Measurements from ENCODE around the gene ABI3.

ABI3 gene

DNA sequence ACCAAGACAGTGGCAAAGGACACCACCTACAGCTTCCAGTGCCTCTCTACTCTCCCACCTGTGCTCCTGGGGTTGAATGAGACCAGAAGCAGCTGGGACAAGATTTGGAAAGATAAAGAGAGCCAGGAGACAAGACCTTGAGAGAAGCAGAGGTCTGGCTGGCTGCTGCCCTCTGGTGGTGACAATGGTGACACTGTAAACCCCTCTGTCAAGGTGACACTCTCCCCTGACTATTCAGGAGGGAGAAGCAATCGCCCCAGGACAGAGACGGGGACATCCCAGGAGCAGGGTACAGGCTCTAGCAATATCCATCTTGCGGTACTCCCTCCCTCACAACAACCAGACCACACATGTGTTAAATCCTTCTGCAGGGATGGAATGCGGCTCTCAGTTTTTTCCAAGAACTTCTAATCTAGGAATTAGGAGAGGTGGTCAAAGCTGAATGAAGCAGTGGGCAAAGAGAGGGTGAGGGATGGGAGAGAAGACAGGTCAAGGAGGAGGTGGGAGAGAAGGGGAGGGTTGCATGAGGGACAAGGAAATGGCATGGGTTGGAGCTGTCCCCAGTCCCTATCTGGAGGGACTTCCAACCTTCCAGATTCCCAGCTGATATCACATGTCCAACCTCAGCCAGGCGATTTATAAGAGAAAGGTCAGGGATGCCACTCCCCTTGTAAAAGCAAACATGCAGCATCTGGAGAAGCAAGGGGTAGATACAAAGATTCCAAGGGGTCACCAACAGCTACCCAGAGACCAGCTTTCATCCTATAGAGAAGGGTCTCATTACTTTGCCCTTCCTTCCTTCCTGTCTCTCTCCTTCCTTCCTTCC lies 17.1 kb downstream of the ABI3 start:
- H3K4me1 ChIP-seq (ENCODE audit: low read length): peaks cover 8% of the 10 kb centered on the region; the same call in 1 of the 2 replicates
- H3K9ac ChIP-seq (ENCODE audit: low read length): no peak overlapping the region
- no peak overlapping the region for H3K4me3 ChIP-seq (ENCODE audit: low read length)
- H3K27ac ChIP-seq (ENCODE audit: low read length): no peak overlapping the region
- H4K20me1 ChIP-seq (ENCODE audit: insufficient read depth, low read length): no peaks in the 10 kb centered on the region
- H3K4me2 ChIP-seq (ENCODE audit: low read length): no peak overlapping the region
- no peak for TF ChIP-seq EZH2phosphoT487 (IDR thresholded peaks at IDR 0.05; ENCODE audit: low read depth)
- TF ChIP-seq, protein P1, sequence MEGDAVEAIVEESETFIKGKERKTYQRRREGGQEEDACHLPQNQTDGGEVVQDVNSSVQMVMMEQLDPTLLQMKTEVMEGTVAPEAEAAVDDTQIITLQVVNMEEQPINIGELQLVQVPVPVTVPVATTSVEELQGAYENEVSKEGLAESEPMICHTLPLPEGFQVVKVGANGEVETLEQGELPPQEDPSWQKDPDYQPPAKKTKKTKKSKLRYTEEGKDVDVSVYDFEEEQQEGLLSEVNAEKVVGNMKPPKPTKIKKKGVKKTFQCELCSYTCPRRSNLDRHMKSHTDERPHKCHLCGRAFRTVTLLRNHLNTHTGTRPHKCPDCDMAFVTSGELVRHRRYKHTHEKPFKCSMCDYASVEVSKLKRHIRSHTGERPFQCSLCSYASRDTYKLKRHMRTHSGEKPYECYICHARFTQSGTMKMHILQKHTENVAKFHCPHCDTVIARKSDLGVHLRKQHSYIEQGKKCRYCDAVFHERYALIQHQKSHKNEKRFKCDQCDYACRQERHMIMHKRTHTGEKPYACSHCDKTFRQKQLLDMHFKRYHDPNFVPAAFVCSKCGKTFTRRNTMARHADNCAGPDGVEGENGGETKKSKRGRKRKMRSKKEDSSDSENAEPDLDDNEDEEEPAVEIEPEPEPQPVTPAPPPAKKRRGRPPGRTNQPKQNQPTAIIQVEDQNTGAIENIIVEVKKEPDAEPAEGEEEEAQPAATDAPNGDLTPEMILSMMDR (IDR thresholded peaks at IDR 0.05; ENCODE audit: low read depth, low read length): peak; percentile 88
- no peaks in the 10 kb centered on the region for H3K9me3 ChIP-seq (ENCODE audit: insufficient read depth, low read length)
- H3K79me2 ChIP-seq (ENCODE audit: low read length): no peaks in the 10 kb centered on the region
- H2AFZ ChIP-seq (ENCODE audit: low read depth, low read length): no peak overlapping the region
- peaks cover 4% of the 10 kb centered on the region for H3K27me3 ChIP-seq (ENCODE audit: low read depth, low read length)
- H3K36me3 ChIP-seq (replicated peaks; ENCODE audit: low read depth, low read length): peaks cover 3% of the 10 kb centered on the region

DNA sequence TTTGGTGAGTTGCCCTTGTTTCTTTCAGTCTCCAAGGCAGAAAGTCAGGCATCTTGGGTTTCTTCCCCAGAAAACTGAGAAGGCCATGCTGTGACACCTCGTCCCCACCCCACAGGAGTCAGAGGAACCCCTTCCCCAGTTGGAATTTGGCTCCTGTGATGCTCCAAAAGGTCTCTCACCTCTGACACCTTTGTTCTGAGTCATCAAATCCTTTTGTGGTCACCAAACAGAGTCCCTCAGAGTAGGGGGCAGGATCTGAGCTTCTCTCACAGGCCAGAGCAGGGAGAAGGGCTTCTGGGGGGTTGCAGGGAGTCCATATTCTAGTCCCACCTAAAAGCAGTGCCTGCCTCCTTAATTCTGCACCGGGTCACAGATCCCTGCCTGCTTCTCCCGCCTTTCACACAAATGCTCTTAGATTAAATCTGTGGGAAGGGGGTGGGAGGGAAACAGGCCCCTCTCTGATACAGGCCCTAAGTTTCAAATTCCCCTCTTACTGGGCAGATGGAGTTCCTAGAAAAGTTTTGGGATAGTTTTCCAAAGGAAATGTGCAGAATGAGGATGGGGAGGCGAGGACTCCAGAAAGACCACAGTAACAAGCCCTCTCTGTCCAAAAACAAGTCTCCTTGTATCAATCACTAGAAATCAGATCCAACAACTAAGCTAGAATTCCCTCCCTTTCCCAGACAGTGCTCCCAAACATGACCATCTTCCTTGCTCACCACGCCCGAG lies 18.7 kb downstream of the ABI3 start:
- no peaks in the 10 kb centered on the region for H3K36me3 ChIP-seq (replicated peaks; ENCODE audit: low read depth, low read length)
- TF ChIP-seq, protein P1 (IDR thresholded peaks at IDR 0.05; ENCODE audit: low read depth, low read length): no peak
- TF ChIP-seq EZH2phosphoT487 (IDR thresholded peaks at IDR 0.05; ENCODE audit: low read depth): no peak
- H3K9ac ChIP-seq (ENCODE audit: low read length): no peak overlapping the region
- H3K4me2 ChIP-seq (ENCODE audit: low read length): no peak overlapping the region
- no peaks in the 10 kb centered on the region for H4K20me1 ChIP-seq (ENCODE audit: insufficient read depth, low read length)
- no peaks in the 10 kb centered on the region for H3K9me3 ChIP-seq (ENCODE audit: insufficient read depth, low read length)
- H2AFZ ChIP-seq (ENCODE audit: low read depth, low read length): no peak overlapping the region
- no peaks in the 10 kb centered on the region for H3K79me2 ChIP-seq (ENCODE audit: low read length)
- H3K27me3 ChIP-seq (ENCODE audit: low read depth, low read length): peaks cover 4% of the 10 kb centered on the region
- no peak overlapping the region for H3K27ac ChIP-seq (ENCODE audit: low read length)
- no peak overlapping the region for H3K4me3 ChIP-seq (ENCODE audit: low read length)
- peaks cover 8% of the 10 kb centered on the region; the same call in 1 of the 2 replicates for H3K4me1 ChIP-seq (ENCODE audit: low read length)

DNA sequence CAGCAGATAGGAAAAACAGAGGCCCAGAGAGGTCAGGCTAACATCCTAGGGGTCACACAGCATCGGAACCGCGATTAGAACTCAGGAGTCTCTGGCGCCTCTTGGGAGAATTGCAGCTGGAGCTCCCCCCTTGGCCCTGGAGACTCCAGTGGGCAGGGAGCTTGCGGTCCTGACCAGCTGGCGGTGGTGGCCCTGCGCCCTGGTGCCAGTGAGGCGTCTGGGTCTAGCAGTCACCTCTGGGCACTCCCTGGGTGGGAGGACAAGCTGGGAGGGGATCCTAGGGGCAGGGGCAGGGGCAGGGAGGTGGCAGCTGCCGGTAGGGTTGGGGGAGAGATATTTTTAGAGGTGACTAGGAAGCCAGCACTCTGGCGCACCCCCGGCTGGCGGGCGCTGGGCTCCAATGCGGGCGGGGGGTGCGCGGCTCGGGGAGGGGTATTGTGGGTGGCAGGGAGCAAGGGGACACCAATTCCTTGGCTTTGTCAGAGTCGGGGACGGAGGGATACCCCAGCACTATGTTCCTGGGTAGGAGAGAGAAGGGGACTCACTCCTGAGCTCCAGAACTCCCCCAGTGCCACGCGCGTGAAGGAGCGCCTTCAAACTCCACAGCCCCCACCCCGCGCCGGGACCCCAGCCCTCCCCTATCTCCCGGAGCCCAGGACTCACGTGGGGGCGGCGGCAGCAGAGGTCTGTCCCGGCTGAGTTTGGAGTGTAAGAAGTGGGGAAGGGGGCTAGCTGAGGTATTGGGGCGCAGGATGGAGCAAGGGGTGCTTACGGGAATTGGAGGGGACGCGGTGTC lies 19.5 kb downstream of the ABI3 start:
- no peaks in the 10 kb centered on the region for H4K20me1 ChIP-seq (ENCODE audit: insufficient read depth, low read length)
- H3K9me3 ChIP-seq (ENCODE audit: insufficient read depth, low read length): no peaks in the 10 kb centered on the region
- peaks cover 8% of the 10 kb centered on the region; the same call in 1 of the 2 replicates for H3K4me1 ChIP-seq (ENCODE audit: low read length)
- TF ChIP-seq, protein P1 (IDR thresholded peaks at IDR 0.05; ENCODE audit: low read depth, low read length): no peak
- no peak for TF ChIP-seq EZH2phosphoT487 (IDR thresholded peaks at IDR 0.05; ENCODE audit: low read depth)
- H2AFZ ChIP-seq (ENCODE audit: low read depth, low read length): no peak overlapping the region
- H3K36me3 ChIP-seq (replicated peaks; ENCODE audit: low read depth, low read length): no peaks in the 10 kb centered on the region
- H3K27me3 ChIP-seq (ENCODE audit: low read depth, low read length): peaks cover 4% of the 10 kb centered on the region
- H3K9ac ChIP-seq (ENCODE audit: low read length): peak overlapping the region; percentile 28; the same call in 1 of the 2 replicates
- no peaks in the 10 kb centered on the region for H3K79me2 ChIP-seq (ENCODE audit: low read length)
- no peak overlapping the region for H3K27ac ChIP-seq (ENCODE audit: low read length)
- H3K4me3 ChIP-seq (ENCODE audit: low read length): peak overlapping the region; percentile 87
- peak overlapping the region; percentile 86 for H3K4me2 ChIP-seq (ENCODE audit: low read length)
